GM13976 (cell line): Measurements from ENCODE around the gene MYL10.

Experiments used
- DNase-seq: peaks from one replicate; pipeline ENCODE4 v3.0.0; 2012; ENCODE audit warnings: low spot score
- in situ Hi-C: fragments of 300-500 bp; cut with MboI; formaldehyde crosslinking; loops from one replicate; pipeline ENCODE4 v1.12.0; 2022; ENCODE audit warnings: low sequenced_read_pairs, mixed read lengths, inconsistent platforms; ENCODE audit not compliant: unreplicated experiment
- TF ChIP-seq, protein P1 (sequence below): IDR thresholded peaks from 2 replicates; pipeline ENCODE4 v1.5.1; 2012; ENCODE audit warnings: borderline replicate concordance, mild to moderate bottlenecking; ENCODE audit not compliant: insufficient read depth; ENCODE audit errors: extremely low read depth, missing control alignments, control extremely low read depth

Gene MYL10

DNA sequence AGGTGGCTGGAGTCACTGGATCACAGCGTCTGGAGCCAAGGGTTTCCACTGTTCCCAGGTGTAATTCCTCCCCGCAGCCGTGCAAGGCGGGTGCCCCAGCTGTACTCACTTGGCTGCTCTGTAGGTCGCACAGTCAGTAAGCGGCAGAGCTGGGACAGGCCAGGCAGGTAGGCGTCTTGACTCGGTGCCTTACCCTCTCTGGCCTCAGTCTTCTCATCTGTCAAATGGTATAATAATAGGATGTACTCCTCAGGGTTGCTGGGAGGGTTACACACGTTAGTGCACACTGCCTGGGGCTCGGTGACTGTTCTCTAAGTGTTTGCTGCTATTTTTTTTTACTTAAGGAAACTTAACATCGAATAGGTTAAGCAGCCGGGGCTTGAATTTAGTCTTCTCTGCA is 27.0 kb downstream of the MYL10 start:
- TF ChIP-seq, protein P1, sequence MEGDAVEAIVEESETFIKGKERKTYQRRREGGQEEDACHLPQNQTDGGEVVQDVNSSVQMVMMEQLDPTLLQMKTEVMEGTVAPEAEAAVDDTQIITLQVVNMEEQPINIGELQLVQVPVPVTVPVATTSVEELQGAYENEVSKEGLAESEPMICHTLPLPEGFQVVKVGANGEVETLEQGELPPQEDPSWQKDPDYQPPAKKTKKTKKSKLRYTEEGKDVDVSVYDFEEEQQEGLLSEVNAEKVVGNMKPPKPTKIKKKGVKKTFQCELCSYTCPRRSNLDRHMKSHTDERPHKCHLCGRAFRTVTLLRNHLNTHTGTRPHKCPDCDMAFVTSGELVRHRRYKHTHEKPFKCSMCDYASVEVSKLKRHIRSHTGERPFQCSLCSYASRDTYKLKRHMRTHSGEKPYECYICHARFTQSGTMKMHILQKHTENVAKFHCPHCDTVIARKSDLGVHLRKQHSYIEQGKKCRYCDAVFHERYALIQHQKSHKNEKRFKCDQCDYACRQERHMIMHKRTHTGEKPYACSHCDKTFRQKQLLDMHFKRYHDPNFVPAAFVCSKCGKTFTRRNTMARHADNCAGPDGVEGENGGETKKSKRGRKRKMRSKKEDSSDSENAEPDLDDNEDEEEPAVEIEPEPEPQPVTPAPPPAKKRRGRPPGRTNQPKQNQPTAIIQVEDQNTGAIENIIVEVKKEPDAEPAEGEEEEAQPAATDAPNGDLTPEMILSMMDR, result no peak
- in situ Hi-C loops, result no loop called here
- no peak for DNase-seq

DNA sequence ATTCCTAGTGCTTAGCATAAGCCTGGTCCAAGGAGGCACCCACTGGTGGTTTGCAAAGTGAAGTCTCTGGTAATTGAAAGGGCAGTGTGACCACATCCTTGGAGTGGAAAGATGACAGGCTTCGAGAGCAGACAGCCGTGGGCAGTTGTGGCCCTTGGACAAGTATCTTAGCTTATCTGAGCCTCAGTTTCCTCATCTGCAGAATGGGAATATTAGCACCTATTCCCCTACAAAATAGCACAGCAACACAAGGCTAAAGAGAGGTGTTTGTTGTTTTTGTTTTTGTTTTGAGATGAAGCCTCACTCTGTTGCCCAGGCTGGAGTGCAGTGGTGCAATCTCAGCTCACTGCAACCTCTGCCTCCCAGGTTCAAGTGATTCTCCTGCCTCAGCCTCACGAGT is 29.3 kb downstream of the MYL10 start:
- in situ Hi-C loops, result no loop called here

DNA sequence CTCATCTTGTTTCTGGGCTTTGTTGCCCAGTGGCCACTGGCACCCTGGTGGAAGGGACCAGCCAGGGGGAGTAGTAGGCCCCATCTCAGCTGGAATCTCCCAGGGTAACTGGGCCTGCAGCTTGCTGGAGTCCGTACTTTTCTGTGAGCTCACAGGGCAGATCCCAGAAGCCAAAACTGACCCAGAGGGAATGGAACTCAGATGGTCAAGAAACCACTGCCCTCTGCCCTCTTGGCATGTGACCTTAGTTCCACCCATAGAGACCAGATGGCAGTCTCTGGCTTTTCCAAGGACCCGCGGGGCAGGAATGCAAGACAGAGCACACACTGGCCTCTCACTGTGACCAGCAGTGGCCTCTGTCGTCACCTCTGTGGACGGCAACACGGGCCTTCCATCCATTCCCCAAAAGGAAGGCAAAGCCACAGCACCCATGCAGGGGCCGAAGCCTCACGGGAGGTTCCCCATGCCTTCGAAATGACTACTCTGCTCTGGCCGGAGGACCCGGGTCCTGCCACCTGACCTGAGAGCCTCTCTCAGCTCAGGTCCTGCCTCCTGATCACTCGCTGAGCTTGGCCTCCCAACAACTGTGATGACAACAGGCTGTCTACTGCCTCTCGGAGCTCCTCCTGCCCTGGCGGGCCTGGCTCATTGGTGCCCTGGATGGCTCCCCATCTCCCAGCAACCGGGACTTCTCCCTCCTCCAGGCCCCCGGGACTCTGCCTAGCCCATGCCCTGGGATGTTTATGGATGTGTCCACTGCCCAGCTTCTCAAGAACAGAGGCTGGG is 29.9 kb downstream of the MYL10 start:
- DNase-seq, result no peak
- in situ Hi-C loops, result no loop called here
- TF ChIP-seq, protein P1, result no peak

More for the DNA sequence above, 29.3 kb downstream of the MYL10 start:
- DNase-seq, result no peak
- TF ChIP-seq, protein P1, result no peak

DNA sequence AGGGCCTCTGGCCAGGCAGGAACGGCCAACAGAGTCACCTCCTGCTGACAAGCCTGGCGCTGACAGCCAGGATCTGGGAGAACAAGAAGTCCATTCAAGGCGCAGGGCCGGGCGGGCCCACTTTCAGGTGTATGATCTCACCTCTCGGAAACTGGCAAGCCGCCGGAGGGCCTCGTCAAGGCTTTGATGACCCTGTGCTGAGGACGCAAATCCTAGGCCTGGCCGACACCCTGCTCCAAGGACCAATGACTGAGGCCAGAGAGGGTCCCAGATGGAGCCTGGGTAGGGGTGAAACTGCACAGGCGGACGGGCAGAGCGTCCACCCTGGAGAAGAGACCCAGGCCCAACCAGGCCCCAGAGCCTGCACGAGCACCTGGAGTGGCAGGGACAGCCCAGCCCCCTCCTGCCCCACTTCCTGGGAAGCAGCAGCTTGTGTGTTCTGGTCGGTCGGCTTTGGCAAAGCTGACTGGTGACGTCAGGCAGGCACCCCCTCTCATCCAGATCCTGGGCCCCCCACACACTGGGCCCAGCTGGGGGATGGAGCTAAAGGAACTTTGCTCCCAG is 30.6 kb downstream of the MYL10 start:
- TF ChIP-seq, protein P1, result no peak
- no peak for DNase-seq
- in situ Hi-C loops, result no loop called here

DNA sequence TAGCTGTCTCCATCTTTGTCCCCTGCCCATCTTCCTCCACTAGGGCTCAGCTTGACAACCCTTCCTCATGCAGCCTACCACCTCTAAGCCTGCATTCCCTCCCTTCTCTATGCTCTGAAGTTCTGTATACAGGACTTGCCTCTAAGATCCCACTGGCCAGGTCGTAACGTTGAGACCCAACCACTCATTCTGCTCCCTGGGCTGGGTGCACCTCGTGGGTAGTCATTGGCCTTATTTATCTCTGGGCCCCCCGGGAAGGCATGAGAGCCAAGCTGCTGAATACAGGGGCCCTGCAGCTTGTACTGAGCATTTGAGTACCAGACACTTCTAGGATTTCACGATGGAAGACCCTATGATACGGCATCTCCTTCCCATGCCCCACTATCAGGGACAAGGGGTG is 31.2 kb downstream of the MYL10 start:
- TF ChIP-seq, protein P1, result no peak
- in situ Hi-C loops, result no loop called here
- no peak for DNase-seq

DNA sequence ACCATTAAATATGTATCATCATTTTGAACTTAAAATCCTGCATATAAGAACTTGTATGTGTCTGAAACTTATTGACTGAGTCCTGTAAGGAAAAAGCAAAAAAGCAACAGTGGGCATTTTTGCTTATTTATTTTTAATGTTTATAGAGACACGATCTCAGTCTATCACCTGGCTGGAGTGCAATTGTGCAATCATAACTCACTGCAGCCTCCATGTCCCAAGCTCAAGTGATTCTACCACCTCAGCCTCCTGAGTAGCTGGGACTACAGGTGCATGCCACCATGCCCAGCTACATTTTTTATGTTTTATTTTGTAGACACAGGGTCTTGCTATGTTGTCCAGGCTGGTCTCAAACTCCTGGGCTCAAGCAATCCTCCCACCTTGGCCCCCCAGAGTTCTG is 32.2 kb downstream of the MYL10 start:
- TF ChIP-seq, protein P1, result no peak
- in situ Hi-C loops, result no loop called here
- no peak for DNase-seq
